ENCODE measurements around the gene SFTA2.

Gene SFTA2

DNA sequence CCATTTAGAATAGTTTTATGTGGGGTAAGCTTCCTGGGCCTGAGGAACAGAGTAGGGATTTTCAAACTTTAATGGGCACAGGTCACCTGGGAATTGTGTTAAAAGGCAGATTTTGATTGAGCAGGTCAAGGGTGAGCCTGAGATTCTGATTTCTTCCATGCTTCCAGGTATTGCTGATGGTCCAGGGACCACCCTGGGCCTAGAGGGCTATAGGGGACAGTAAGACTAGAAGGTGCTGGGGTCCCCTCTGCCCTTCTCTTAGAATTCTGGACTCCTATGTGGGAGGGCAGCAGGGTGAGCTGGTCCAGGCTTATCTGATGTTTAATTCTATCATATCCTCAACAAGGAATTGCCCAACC lies 45.1 kb downstream of the SFTA2 start:
- TF ChIP-seq POLR2AphosphoS5 (IDR thresholded peaks at IDR 0.05; ENCODE audit: low read depth, low read length) = no peak
- TF ChIP-seq TAF1 (IDR thresholded peaks at IDR 0.05; ENCODE audit: borderline replicate concordance, insufficient read depth, low read length) = no peak
- TF ChIP-seq FOXP2 (optimal IDR thresholded peaks at IDR 0.05; ENCODE audit: borderline replicate concordance, extremely low read depth, extremely low read length, insufficient read depth) = no peak
- no peak for TF ChIP-seq SIN3A (IDR thresholded peaks at IDR 0.05; ENCODE audit: borderline replicate concordance, insufficient read depth, low read length)
- TF ChIP-seq, protein P1, sequence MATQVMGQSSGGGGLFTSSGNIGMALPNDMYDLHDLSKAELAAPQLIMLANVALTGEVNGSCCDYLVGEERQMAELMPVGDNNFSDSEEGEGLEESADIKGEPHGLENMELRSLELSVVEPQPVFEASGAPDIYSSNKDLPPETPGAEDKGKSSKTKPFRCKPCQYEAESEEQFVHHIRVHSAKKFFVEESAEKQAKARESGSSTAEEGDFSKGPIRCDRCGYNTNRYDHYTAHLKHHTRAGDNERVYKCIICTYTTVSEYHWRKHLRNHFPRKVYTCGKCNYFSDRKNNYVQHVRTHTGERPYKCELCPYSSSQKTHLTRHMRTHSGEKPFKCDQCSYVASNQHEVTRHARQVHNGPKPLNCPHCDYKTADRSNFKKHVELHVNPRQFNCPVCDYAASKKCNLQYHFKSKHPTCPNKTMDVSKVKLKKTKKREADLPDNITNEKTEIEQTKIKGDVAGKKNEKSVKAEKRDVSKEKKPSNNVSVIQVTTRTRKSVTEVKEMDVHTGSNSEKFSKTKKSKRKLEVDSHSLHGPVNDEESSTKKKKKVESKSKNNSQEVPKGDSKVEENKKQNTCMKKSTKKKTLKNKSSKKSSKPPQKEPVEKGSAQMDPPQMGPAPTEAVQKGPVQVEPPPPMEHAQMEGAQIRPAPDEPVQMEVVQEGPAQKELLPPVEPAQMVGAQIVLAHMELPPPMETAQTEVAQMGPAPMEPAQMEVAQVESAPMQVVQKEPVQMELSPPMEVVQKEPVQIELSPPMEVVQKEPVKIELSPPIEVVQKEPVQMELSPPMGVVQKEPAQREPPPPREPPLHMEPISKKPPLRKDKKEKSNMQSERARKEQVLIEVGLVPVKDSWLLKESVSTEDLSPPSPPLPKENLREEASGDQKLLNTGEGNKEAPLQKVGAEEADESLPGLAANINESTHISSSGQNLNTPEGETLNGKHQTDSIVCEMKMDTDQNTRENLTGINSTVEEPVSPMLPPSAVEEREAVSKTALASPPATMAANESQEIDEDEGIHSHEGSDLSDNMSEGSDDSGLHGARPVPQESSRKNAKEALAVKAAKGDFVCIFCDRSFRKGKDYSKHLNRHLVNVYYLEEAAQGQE (IDR thresholded peaks at IDR 0.05; ENCODE audit: insufficient read depth in 1 of 2, low read depth in 2 of 2, low read length in 2 of 2) = no peak

DNA sequence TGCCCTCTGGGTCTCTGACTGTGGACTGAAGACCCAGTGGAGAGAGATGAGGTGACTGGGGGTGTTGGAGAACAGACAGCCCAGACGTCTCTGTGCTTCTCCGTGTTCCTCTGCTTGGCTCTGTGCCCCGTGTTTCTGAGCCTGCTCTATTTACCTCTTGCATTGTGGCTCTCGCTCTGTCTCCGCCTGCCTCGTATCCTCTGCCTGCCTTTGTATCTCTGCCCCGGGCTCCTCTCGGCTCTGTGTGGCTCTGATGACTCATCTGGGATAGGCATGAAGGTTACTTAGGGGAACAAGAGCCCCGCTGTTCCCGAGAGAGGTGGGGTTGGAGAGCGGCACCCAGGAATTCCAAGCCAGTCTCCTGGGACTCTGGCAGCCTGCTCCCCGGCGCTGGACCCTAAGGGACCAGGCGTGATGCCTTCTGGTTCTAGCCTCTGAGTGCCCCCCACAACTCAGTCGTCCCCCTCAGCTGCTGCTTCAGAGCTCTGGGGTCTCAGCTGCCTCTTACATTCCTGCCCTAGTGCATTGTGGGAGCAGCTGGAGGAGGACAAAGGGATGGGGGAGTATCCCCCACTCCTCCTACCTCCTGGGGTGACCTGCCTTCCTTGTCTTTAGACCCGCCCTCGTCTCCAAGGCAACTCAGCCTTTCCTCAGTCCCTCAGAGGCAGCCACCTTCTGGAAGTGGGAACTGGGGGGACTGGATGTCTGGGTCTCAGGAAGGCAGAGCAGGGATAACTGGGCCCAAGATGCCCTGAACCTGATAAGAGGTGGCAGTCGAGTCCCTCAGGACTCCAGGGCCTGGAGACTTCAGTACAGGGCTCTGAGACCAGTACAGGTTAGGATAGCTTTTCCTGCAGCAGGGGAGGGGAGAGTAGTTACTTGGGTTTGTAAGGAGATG lies 45.7 kb downstream of the SFTA2 start:
- no peak for TF ChIP-seq FOXP2 (optimal IDR thresholded peaks at IDR 0.05; ENCODE audit: borderline replicate concordance, extremely low read depth, extremely low read length, insufficient read depth)
- TF ChIP-seq, protein P1 (IDR thresholded peaks at IDR 0.05; ENCODE audit: insufficient read depth in 1 of 2, low read depth in 2 of 2, low read length in 2 of 2) = 0 out of 4 replicates have a peak, but pooled peaks of 1 of the 2 experiments have one; percentile 20

DNA sequence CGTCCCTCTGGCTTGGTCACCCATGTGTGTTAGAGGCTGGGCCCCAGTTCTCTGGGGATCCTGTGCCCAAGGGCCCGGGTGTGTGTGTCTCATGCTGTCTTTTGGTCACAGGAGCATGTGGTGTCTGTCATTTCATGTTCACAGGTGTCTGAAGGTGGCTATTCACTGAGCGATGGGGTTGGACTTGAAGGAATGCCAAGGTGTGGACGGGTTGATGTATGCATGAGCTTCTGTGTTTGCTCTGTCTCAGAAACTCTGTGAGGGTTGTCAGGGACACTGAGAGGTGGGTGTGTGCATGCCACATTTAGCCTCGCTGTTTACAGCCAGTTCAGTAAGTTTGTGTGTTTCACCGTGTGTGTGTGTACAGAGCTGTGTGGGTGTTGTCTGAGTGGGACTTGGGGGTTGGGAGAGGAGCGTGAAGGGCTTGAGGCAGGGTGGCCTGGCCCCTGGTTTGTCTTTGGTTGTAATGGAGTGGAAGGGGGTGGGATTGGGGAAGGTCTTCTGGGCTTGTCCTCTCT lies 46.4 kb downstream of the SFTA2 start:
- TF ChIP-seq TAF1 (IDR thresholded peaks at IDR 0.05; ENCODE audit: borderline replicate concordance, insufficient read depth, low read length) = no peak
- TF ChIP-seq, protein P1 (IDR thresholded peaks at IDR 0.05; ENCODE audit: insufficient read depth in 1 of 2, low read depth in 2 of 2, low read length in 2 of 2) = no peak
- no peak for TF ChIP-seq SIN3A (IDR thresholded peaks at IDR 0.05; ENCODE audit: borderline replicate concordance, insufficient read depth, low read length)
- TF ChIP-seq POLR2AphosphoS5 (IDR thresholded peaks at IDR 0.05; ENCODE audit: low read depth, low read length) = no peak
- TF ChIP-seq FOXP2 (optimal IDR thresholded peaks at IDR 0.05; ENCODE audit: borderline replicate concordance, extremely low read depth, extremely low read length, insufficient read depth) = no peak

DNA sequence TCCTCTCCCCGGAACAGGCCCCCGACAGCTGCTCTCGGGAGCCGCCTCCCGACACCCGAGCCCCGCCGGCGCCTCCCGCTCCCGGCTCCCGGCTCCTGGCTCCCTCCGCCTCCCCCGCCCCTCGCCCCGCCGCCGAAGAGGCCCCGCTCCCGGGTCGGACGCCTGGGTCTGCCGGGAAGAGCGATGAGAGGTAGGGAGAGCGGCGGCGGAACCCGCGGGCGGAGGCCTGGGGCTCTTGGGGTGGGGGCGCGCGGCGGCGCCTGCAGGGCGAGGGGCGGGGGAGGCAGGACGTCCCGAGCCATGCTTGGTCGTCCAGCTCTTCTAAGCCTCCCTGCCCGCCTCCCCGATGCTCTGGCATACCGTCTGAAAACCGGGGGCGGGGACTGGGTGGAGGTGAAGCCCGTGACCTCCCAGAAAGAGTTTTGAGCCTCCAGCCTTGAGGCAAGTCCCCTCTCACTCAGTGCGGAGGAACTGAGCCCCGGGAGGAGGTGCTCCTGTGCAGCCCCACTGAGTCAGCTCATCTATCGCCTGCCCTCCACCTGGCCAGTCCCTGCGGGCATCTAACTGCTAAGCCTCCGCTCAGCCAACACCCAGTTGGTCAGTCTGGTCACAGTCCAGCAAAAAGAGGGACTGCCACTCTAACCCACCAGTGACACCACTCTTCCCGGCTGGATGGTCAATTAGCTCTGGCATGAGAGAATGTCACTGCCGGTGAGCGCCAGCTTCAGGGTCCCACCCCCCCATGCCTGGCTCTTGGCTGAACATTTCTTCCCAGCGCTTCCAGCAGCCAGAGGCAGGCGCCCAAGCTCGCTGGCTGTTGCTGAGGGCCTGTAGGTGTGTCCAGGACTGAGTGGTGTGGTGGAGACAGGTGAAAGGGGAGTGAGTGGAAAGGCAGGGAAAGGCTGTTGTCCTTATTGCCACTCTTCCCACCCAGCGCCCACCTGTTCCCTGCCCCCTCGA lies 47.2 kb downstream of the SFTA2 start:
- TF ChIP-seq POLR2AphosphoS5 (IDR thresholded peaks at IDR 0.05; ENCODE audit: low read depth, low read length) (no peak), FOXP2 (optimal IDR thresholded peaks at IDR 0.05; ENCODE audit: borderline replicate concordance, extremely low read depth, extremely low read length, insufficient read depth) (peak; percentile 5)

DNA sequence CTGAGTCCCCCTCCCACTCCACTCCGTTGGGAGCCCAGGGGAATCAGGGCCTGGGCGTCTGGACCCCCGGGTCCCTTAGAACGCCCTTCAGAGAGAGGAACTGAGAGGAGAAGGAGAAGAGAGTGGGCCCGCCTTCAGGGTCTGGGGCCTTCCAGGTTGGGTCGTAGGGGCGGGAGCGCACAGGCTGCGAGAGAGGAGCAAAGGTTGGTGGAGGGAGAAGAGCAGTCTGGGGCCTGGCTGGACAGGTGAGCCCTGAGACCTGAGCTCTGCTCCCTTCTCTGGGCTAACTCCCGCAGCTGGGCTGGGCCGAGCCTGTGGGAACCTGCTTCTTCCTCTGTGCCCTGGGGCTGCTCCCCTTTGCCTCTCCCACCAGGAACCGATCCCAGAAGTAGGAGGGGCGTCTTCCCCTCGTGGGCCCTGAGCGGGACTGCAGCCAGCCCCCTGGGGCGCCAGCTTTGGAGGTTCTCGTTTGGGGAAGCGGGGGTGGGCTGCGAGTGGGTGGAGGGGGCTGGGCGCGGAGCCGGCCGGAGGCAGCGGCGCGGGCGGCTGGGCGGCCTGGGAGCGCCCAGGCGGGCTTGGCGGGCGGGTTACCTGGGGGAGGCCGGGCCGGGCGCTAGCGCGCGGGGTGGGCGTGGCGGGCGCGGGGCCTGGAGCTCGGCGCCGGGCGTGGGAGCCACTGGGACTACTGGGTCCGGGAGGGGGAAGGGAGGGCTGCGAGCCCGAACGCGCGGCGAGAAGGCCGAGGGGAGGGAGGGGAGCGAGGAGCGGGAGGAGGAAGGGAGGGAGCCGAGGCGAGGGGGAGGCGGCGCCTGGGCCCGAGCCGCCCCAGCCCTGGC lies 48.1 kb downstream of the SFTA2 start, which contains the start of gene DDR1:
DDR1 (plus strand) TSS at position 835 of the 836 bp plus-strand sequence. CDS start 4,211 bp downstream, outside the sequence.
- TF ChIP-seq FOXP2 (optimal IDR thresholded peaks at IDR 0.05; ENCODE audit: borderline replicate concordance, extremely low read depth, extremely low read length, insufficient read depth) (peak; percentile 8), POLR2AphosphoS5 (IDR thresholded peaks at IDR 0.05; ENCODE audit: low read depth, low read length) (no peak)

Data from PFSK-1 (cell line).